SK-N-SH (cell line): ENCODE results near the gene MATN4. TPM values are rescaled to one million over a fixed set of nuclear protein-coding genes. Genes with fewer than 3 reads are reported as not detected.

Experiments
- EZH2phosphoT487 ChIP-seq: fragments of 200-600 bp; sonication (generic); IDR thresholded peaks from 2 replicates; pipeline ENCODE4 v1.6.1; 2017; ENCODE audit warnings: low read depth, mixed run types, mild to moderate bottlenecking, antibody characterized with exemption, moderate library complexity, borderline replicate concordance
- FOXJ3 ChIP-seq: sonication (generic); formaldehyde crosslinking; IDR thresholded peaks from 2 replicates; pipeline ENCODE4 v1.5.1; 2020; ENCODE audit warnings: mild to moderate bottlenecking, missing genetic modification reagents
- FOXM1 ChIP-seq: IDR thresholded peaks from 2 replicates; pipeline ENCODE4 v1.4.0; 2012; ENCODE audit warnings: low read depth, mild to moderate bottlenecking
- GABPA ChIP-seq: IDR thresholded peaks from 2 replicates; pipeline ENCODE4 v1.4.0; 2012; ENCODE audit warnings: low read depth, mild to moderate bottlenecking
- GATA2 ChIP-seq: sonication (generic); formaldehyde crosslinking; IDR thresholded peaks from 2 replicates; pipeline ENCODE4 v1.5.0; 2020; ENCODE audit warnings: mild to moderate bottlenecking, missing genetic modification reagents
- JUND ChIP-seq: IDR thresholded peaks from 2 replicates; pipeline ENCODE4 v1.4.0; 2012
- MAX ChIP-seq: IDR thresholded peaks from 2 replicates; pipeline ENCODE4 v1.4.0; 2012; ENCODE audit warnings: low read depth
- MEF2A ChIP-seq: IDR thresholded peaks from 2 replicates; pipeline ENCODE4 v1.4.0; 2012; ENCODE audit warnings: low read depth, borderline replicate concordance
- MXI1 ChIP-seq: IDR thresholded peaks from 2 replicates; pipeline ENCODE4 v1.6.1; 2012; ENCODE audit warnings: mild to moderate bottlenecking, low read depth, low read length, improper control_type of control experiment
- NRF1 ChIP-seq: IDR thresholded peaks from 2 replicates; pipeline ENCODE4 v1.6.1; 2012; ENCODE audit warnings: low read depth, mild to moderate bottlenecking, low read length
- RAD21 ChIP-seq: IDR thresholded peaks from 2 replicates; pipeline ENCODE4 v1.6.1; 2012; ENCODE audit warnings: mild to moderate bottlenecking, low read length
- RCOR1 ChIP-seq: fragments of 150-350 bp; IDR thresholded peaks from 2 replicates; pipeline ENCODE4 v1.6.1; 2017; ENCODE audit warnings: antibody characterized with exemption, low read length
- RFX5 ChIP-seq: IDR thresholded peaks from 2 replicates; pipeline ENCODE4 v1.6.1; 2012; ENCODE audit warnings: mild to moderate bottlenecking, improper control_type of control experiment, low read length
- RXRA ChIP-seq: IDR thresholded peaks from 2 replicates; pipeline ENCODE4 v1.4.0; 2012; ENCODE audit warnings: low read depth, mild to moderate bottlenecking, borderline replicate concordance
- SIN3A ChIP-seq: IDR thresholded peaks from 2 replicates; pipeline ENCODE4 v1.6.1; 2012; ENCODE audit warnings: low read depth, mild to moderate bottlenecking, low read length, moderate library complexity, borderline replicate concordance
- SMC3 ChIP-seq: IDR thresholded peaks from 2 replicates; pipeline ENCODE4 v1.6.1; 2012; ENCODE audit warnings: low read depth, low read length, improper control_type of control experiment
- TAF1 ChIP-seq: IDR thresholded peaks from 2 replicates; pipeline ENCODE4 v1.6.1; 2012; ENCODE audit warnings: low read depth, mild to moderate bottlenecking, low read length, moderate library complexity, borderline replicate concordance
- TCF12 ChIP-seq: IDR thresholded peaks from 2 replicates; pipeline ENCODE4 v1.4.0; 2012
- TEAD4 ChIP-seq: IDR thresholded peaks from 2 replicates; pipeline ENCODE4 v1.4.0; 2012; ENCODE audit warnings: mild to moderate bottlenecking, borderline replicate concordance; ENCODE audit not compliant: insufficient read depth
- USF1 ChIP-seq: IDR thresholded peaks from 2 replicates; pipeline ENCODE4 v1.4.0; 2012; ENCODE audit warnings: low read depth, borderline replicate concordance
- YY1 ChIP-seq: IDR thresholded peaks from 2 replicates; pipeline ENCODE4 v1.4.0; 2012; ENCODE audit warnings: low read depth, mild to moderate bottlenecking
- ZBTB33 ChIP-seq: IDR thresholded peaks from 2 replicates; pipeline ENCODE4 v1.4.0; 2012; ENCODE audit warnings: low read depth, borderline replicate concordance
- polyA plus RNA-seq, 3 experiments: library from polyadenylated mRNA; depleted of rRNA; stranded (reverse); fragments of >200 nt; gene quantifications; 2 replicates each; pipeline ENCODE4 v1.2.3, GENCODE V29; 2012

Gene MATN4
- polyA plus RNA-seq, 1 of the 3 experiments (the other 2 are of a cell fraction): 0.16 TPM

- TF ChIP-seq MAX (no peak), SMC3 (no peak), RXRA (peak; percentile 48; the same call in 1 of the 2 replicates), FOXJ3 (CRISPR knock-in tag) (no peak), RCOR1 (no peak), ZBTB33 (no peak), FOXM1 (no peak), EZH2phosphoT487 (no peak), YY1 (no peak), RFX5 (no peak), MEF2A (no peak), JUND (peak; percentile 92), TEAD4 (0 out of 2 replicates have a peak, but pooled peaks have one; percentile 33), USF1 (no peak), RAD21 (no peak), MXI1 (no peak), GABPA (no peak), TCF12 (peak; percentile 57), SIN3A (0 out of 2 replicates have a peak, but pooled peaks have one; percentile 37), TAF1 (0 out of 2 replicates have a peak, but pooled peaks have one; percentile 15), GATA2 (no peak), NRF1 (no peak)
Measured at GRCh38 chr20:45344168-45344860, 36.2 kb upstream of the MATN4 start (continued).
